GM06990 (cell line): ENCODE measurements around the gene LDLRAD4.

Source experiments
- DNase-seq: peaks from one replicate; pipeline ENCODE4 v3.0.0-alpha.2; 2011; ENCODE audit not compliant: insufficient read length; ENCODE audit errors: extremely low read depth
- H3K27me3 ChIP-seq: replicated peaks from 2 replicates; pipeline ENCODE4 v1.6.0; 2011; ENCODE audit warnings: low read length; ENCODE audit not compliant: control insufficient read depth, insufficient read depth
- H3K36me3 ChIP-seq: 2 replicates; pipeline ENCODE4 v1.5.1; 2011; ENCODE audit warnings: low read length; ENCODE audit not compliant: control insufficient read depth, insufficient read depth
- H3K4me3 ChIP-seq: replicated peaks from 2 replicates; pipeline ENCODE4 v1.5.1; 2011; ENCODE audit warnings: low read depth, mild to moderate bottlenecking, control low read depth, low read length
- TF ChIP-seq, protein P1 (sequence below): IDR thresholded peaks from 2 replicates; pipeline ENCODE4 v1.5.1; 2011; ENCODE audit warnings: low read length, control low read depth, mild to moderate bottlenecking, inconsistent platforms; ENCODE audit not compliant: insufficient read depth, poor library complexity, severe bottlenecking

LDLRAD4 gene

DNA sequence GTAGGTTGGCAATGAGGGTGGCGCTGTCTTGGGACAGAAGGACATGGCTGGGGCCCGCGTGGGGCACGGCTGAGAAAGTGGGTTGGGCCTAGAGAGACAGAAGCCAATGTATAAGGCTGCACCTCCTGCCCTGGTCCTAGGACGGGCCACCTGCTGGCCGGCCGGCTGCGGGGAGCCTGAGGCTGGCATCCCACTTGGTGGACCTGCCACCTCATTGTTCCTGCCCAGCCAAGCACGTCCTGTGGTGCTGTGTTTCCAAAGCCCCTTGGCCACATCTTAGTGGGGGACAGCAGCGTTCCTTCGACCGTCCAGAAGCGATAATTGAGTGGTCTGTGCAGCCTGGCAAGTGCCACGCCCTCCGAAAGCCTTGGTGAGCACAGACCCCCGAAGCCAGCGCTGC, 223.9 kb downstream of the LDLRAD4 start:
- H3K27me3 ChIP-seq = peaks cover 3% of the 10 kb centered on the region; the same call in 1 of the 2 replicates
- TF ChIP-seq, protein P1, sequence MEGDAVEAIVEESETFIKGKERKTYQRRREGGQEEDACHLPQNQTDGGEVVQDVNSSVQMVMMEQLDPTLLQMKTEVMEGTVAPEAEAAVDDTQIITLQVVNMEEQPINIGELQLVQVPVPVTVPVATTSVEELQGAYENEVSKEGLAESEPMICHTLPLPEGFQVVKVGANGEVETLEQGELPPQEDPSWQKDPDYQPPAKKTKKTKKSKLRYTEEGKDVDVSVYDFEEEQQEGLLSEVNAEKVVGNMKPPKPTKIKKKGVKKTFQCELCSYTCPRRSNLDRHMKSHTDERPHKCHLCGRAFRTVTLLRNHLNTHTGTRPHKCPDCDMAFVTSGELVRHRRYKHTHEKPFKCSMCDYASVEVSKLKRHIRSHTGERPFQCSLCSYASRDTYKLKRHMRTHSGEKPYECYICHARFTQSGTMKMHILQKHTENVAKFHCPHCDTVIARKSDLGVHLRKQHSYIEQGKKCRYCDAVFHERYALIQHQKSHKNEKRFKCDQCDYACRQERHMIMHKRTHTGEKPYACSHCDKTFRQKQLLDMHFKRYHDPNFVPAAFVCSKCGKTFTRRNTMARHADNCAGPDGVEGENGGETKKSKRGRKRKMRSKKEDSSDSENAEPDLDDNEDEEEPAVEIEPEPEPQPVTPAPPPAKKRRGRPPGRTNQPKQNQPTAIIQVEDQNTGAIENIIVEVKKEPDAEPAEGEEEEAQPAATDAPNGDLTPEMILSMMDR = no peak
- no peak for DNase-seq
- H3K36me3 ChIP-seq = no peaks in the 10 kb centered on the region
- H3K4me3 ChIP-seq = no peak overlapping the region

DNA sequence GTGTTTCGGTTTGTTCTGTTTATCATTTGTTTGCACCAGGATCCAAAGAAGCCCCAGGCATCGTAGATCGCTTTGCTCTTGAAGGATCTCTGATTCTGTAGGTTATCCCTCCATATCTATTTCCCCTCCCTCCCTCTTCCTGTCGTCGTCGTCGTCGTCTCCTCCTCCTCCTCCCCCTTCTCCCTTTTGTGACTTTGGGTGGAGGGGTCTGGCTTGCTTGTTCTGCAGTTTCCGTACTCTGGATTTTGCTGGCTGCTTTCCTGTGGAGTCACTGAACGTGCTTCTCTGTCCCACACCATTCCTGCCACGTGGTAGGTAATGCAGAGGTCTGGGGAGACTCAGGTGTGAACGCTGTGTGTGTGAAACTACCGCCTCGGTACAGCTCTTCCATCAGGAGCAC, 225.0 kb downstream of the LDLRAD4 start:
- Histone ChIP-seq H3K27me3 (peaks cover 3% of the 10 kb centered on the region; the same call in 1 of the 2 replicates), H3K36me3 (no peaks in the 10 kb centered on the region), H3K4me3 (no peak overlapping the region)
- no peak for DNase-seq
- TF ChIP-seq, protein P1 = no peak

DNA sequence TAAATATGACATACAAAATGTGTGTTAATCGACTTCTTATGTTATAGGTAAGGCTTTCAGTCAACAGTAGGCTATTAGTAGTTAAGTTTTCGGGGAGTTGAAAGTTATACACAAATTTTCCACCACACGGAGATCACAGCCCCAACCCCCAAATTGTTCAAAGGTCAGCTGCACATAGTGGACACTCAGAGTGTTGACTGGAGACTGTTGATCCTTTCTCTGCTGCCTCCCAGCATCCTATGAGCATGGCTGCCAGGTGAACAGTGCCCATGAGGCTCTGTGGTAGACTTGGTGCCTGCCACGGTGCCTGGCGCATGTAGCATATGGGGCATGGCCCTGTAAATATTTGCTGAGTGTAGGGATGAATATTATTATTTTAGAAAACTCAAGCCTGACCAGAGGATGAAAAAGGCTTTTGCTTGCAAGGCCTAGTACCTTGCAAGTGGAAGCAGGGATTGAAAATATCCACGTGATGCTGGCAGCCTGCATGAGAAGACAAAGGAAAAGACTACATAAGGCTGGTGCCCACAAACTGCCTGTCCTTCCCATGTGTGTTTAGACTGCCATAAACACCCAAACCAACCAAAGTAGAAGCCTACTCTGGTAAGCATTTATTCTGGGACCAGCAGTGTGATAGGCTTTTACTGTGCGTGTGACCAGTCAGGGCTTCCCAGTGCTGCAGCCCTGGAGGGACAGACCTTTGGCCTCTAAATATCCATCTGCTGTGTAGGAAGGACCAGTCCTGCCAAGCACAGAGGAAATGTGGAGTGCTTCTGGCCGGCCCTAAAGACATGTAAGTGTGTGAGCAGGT, 226.1 kb downstream of the LDLRAD4 start:
- H3K27me3 ChIP-seq = peaks cover 2% of the 10 kb centered on the region; the same call in 1 of the 2 replicates
- TF ChIP-seq, protein P1 = no peak
- H3K4me3 ChIP-seq = no peak overlapping the region

DNA sequence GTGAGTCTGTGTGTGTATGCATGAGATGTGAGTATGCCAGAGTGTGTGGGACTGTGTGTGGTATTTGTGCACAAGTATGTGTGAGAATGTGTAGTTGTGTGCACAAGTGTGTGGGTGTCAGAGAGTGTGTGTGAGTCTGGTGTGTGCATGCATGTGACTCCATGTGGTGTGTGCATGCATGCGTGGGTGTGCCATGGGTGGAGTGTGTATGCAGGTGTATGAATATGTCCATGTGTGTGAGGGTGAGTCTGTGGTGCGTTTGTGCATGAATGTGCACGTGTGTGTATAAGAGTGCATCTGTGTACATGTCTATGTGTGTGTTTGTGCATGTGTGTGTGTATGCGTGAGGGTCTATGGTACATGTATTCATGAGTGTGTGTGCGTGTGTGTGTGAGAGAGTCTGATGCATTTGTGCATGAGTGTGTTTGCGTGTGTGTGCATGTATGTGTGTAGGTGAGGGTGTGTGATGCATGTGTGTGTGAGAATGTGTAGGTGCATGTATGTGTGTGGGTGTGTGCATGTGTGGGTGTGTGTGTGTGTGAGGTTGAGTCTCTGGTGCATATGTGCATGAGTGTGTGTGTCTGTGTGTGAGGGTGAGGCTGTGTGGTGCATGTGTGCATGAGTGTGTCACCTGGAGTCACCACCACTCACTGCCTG, 226.8 kb downstream of the LDLRAD4 start:
- no peaks in the 10 kb centered on the region for H3K36me3 ChIP-seq
- H3K27me3 ChIP-seq = no peaks in the 10 kb centered on the region; the same call in 1 of the 2 replicates
- TF ChIP-seq, protein P1 = no peak
- H3K4me3 ChIP-seq = no peak overlapping the region
- no peak for DNase-seq

More for the DNA sequence above, 226.1 kb downstream of the LDLRAD4 start:
- no peak for DNase-seq
- H3K36me3 ChIP-seq = no peaks in the 10 kb centered on the region

DNA sequence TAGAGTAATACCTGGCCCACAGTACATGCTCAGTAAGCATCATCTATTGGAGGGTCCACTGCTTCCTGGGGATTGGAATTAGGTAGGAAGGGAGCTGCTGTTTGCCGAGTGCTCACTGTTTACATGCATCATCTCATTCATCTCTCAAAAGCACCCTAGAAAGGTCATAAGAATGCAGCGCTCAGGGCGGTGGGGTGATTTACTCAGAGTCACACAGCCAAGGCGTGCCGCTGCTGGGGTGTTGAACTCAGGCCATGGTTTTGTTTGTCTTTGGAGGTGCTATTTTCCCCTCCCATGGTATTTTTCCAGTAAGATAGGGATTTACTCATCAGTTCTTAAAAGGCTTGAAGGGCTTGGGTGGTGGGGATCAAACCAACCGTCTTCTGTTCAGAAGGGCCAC, 227.5 kb downstream of the LDLRAD4 start:
- TF ChIP-seq, protein P1 = no peak
- H3K36me3 ChIP-seq = no peaks in the 10 kb centered on the region
- no peak overlapping the region for H3K4me3 ChIP-seq
- DNase-seq = no peak
- H3K27me3 ChIP-seq = no peaks in the 10 kb centered on the region; the same call in 1 of the 2 replicates
